ENCODE measurements around the gene PAX8.

- TF ChIP-seq CTCF (IDR thresholded peaks at IDR 0.05 in 8 of 11, conservative IDR thresholded peaks at IDR 0.05 in 3 of 11) = no peak
- no peak for TF ChIP-seq POLR2AphosphoS5 (IDR thresholded peaks at IDR 0.05)
These were observed 23.3 kb downstream of the PAX8 start for GRCh38 chr2:113255140-113256070.
